HepG2 (cell line): ENCODE data around the gene PDLIM5. TPM values are rescaled to one million over a fixed set of nuclear protein-coding genes. Genes with fewer than 3 reads are reported as not detected.

Experiments used
- ATAC-seq: fragments of 200-7000 bp; cut with Tn5 transposase; 3 replicates; pipeline ENCODE4 v1.9.1; 2020; ENCODE audit warnings: mild to moderate bottlenecking, moderate library complexity
- BruUV-seq: library from RNA; stranded (reverse); fragments of 400-500 nt; replicated peaks from 2 replicates; lab custom pipeline; 2021; lab: Mats Ljungman, UMichigan
- CTCF ChIA-PET: fragments of 300-600 bp; formaldehyde crosslinking; extraction: SDS; loops from one replicate; lab custom pipeline; 2021; ENCODE audit warnings: low total read pairs, inconsistent platforms, low intra/inter-chr PET ratio; lab: Yijun Ruan, JAX
- POLR2A ChIA-PET: fragments of 350-600 bp; sonication (Branson Sonifier 250); formaldehyde crosslinking; loops from one replicate; lab custom pipeline; 2020; ENCODE audit warnings: antibody characterized with exemption, inconsistent platforms; lab: Yijun Ruan, JAX
- DNase-seq: peaks from one replicate; pipeline ENCODE4 v3.0.0-alpha.2; 2015; ENCODE audit warnings: low spot score
- FAIRE-seq: peaks from 3 replicates; lab custom pipeline; 2011; peaks lifted over from hg19 to GRCh38; lab: Jason Lieb, UNC
- H2AFZ ChIP-seq: one replicate; pipeline ENCODE4 v1.6.1; 2011; ENCODE audit warnings: low read length, inconsistent platforms
- H3K27ac ChIP-seq: fragments of 300-600 bp; 3 replicates; pipeline ENCODE4 v1.8.0; 2011; ENCODE audit warnings: mixed run types, mild to moderate bottlenecking, mixed read lengths, low read length, inconsistent platforms; ENCODE audit not compliant: insufficient read depth; ENCODE audit errors: extremely low read length
- H3K27me3 ChIP-seq, 2 experiments: fragments of 200-600 bp in 1 of 2; 2 replicates in 1 of 2; 3 replicates in 1 of 2; pipeline versions ENCODE4 v1.6.0 to v1.8.0; 2011; ENCODE audit warnings: low read length in 2 of 2, mild to moderate bottlenecking in 2 of 2, moderate library complexity in 2 of 2, inconsistent platforms in 1 of 2; ENCODE audit not compliant: insufficient read depth in 2 of 2, control insufficient read depth in 1 of 2
- H3K36me3 ChIP-seq, 2 experiments: fragments of 200-600 bp in 1 of 2; replicated peaks in 1 of 2; 2 replicates in 1 of 2; 3 replicates in 1 of 2; pipeline versions ENCODE4 v1.5.1 to v1.8.0; 2011; ENCODE audit warnings: low read length in 2 of 2, inconsistent platforms in 1 of 2; ENCODE audit not compliant: insufficient read depth in 2 of 2, control insufficient read depth in 1 of 2
- H3K4me1 ChIP-seq: 2 replicates; pipeline ENCODE4 v1.5.1; 2012; ENCODE audit warnings: low read length, inconsistent platforms; ENCODE audit not compliant: insufficient read depth
- H3K4me2 ChIP-seq: 2 replicates; pipeline ENCODE4 v1.6.0; 2011; ENCODE audit warnings: low read depth, low read length, inconsistent platforms
- H3K4me3 ChIP-seq, 3 experiments: fragments of 200-600 bp in 1 of 3; sonication (generic), shearing (Covaris generic) in 1 of 3; replicated peaks in 1 of 3; 2 replicates each; pipeline ENCODE4 v1.5.1; 2011 to 2016; ENCODE audit warnings: low read length in 3 of 3, inconsistent platforms in 2 of 3, low read depth in 2 of 3, mild to moderate bottlenecking in 2 of 3, control low read depth in 1 of 3, mixed read lengths in 1 of 3; ENCODE audit not compliant: insufficient read depth in 1 of 3
- H3K79me2 ChIP-seq: one replicate; pipeline ENCODE4 v1.6.1; 2011; ENCODE audit warnings: low read length, inconsistent platforms; ENCODE audit not compliant: insufficient read depth
- H3K9ac ChIP-seq: 2 replicates; pipeline ENCODE4 v1.6.0; 2011; ENCODE audit warnings: mild to moderate bottlenecking, low read depth, low read length, inconsistent platforms; ENCODE audit not compliant: insufficient read depth
- H3K9me3 ChIP-seq: 2 replicates; pipeline ENCODE4 v1.5.1; 2012; ENCODE audit warnings: mild to moderate bottlenecking, low read length
- H4K20me1 ChIP-seq: 2 replicates; pipeline ENCODE4 v1.6.0; 2011; ENCODE audit warnings: inconsistent platforms, mild to moderate bottlenecking, low read length, moderate library complexity; ENCODE audit not compliant: insufficient read depth
- CREBL2 ChIP-seq: sonication (generic); formaldehyde crosslinking; IDR thresholded peaks from 2 replicates; pipeline ENCODE4 v1.8.1; 2023; ENCODE audit warnings: missing genetic modification reagents, mild to moderate bottlenecking, borderline replicate concordance
- HNF4A ChIP-seq: sonication (generic); formaldehyde crosslinking; IDR thresholded peaks from 2 replicates; pipeline ENCODE4 v1.4.0; 2020; ENCODE audit warnings: missing genetic modification reagents
- ZNF354B ChIP-seq: sonication (generic); formaldehyde crosslinking; IDR thresholded peaks from 2 replicates; pipeline ENCODE4 v1.8.0; 2022; ENCODE audit warnings: mild to moderate bottlenecking, missing genetic modification reagents
- ZNF607 ChIP-seq: sonication (generic); formaldehyde crosslinking; IDR thresholded peaks from 2 replicates; pipeline ENCODE4 v1.5.1; 2020; ENCODE audit warnings: missing genetic modification reagents, mild to moderate bottlenecking, borderline replicate concordance
- WGBS: methylation state at CpG from one replicate; pipeline ENCODE4 v1.1.6; 2017; ENCODE audit warnings: low lambda C conversion rate; 5-methylcytosine and 5-hydroxymethylcytosine counted together
- in situ Hi-C: cut with HindIII; loops from 2 replicates; pipeline ENCODE4 v1.10.0; 2017; ENCODE audit warnings: low pct_unique_long_range_greater_than_20kb; ENCODE audit not compliant: extremely low pct_ligation_motif_present
- intact Hi-C: fragments of 100-400 bp; cut with micrococcal nuclease; formaldehyde crosslinking; loops from one replicate; pipeline ENCODE4 v1.10.0; 2022; ENCODE audit not compliant: unreplicated experiment
- polyA plus RNA-seq, 8 experiments: library from polyadenylated mRNA; depleted of rRNA in 3 of 8; stranded (reverse) in 7 of 8; unstranded in 1 of 8; fragments of >200 nt; fragmentation: Illumina TruSeq in 4 of 8; extraction: Trizol in 4 of 8; gene quantifications; 2 replicates each; pipeline versions ENCODE4 v1.2.1 to v1.2.3, GENCODE V29; 2011 to 2016; ENCODE audit warnings: low read depth in 4 of 8, missing spikeins in 1 of 8, mixed read lengths in 1 of 8; ENCODE audit not compliant: insufficient read depth in 1 of 8
- total RNA-seq, 5 experiments: library from RNA; depleted of rRNA; stranded (reverse); fragments of >200 nt; fragmentation: Illumina TruSeq; extraction: Trizol; gene quantifications; 2 replicates each; pipeline ENCODE4 v1.2.3, GENCODE V29; 2016; ENCODE audit warnings: low read depth in 1 of 5
- TF ChIP-seq, protein P1 (sequence below): fragments of 450-650 bp; IDR thresholded peaks from 2 replicates; pipeline ENCODE4 v1.6.1; 2017; ENCODE audit warnings: mild to moderate bottlenecking
- TF ChIP-seq, protein P2 (sequence below): sonication (generic); formaldehyde crosslinking; IDR thresholded peaks from 2 replicates; pipeline ENCODE4 v1.4.0; 2020; ENCODE audit warnings: missing genetic modification reagents, borderline replicate concordance

Gene PDLIM5
- total and polyA plus RNA-seq, 2 of the 13 experiments (the other 11 are each of a cell fraction or from before 2014, with no cell fraction given): 52.8 to 119 TPM

DNA sequence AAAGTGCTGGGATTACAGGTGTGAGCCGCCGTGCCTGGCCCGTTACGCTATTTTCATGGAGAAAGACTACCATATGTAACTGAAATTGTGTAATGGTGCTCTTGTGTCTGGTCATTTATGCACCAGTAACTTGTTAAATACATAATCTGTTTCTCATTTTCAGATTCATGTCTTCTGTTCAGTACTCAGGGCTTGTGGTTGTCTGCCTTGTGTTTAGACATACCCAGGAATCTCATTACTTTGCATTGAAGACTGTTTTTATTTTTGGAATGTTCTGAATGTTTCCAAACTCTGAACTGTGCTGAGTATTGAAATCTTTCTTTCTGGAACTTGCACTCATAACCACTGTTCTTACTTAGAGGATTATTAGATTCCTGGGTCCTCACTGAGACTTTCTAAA, 52.8 kb downstream of the PDLIM5 start:
- in situ Hi-C loops (no loop called here), intact Hi-C loops (no loop called here)
- Histone ChIP-seq H3K4me3 (no peak overlapping the region), H3K36me3 (no peaks in the 10 kb centered on the region; a peak in 1 of 5 replicates), H3K27me3 (no peaks in the 10 kb centered on the region), H3K4me1 (peaks cover 28% of the 10 kb centered on the region), H3K27ac (no peak overlapping the region), H3K9me3 (no peaks in the 10 kb centered on the region), H4K20me1 (0 out of 2 replicates have a peak, but pooled peaks cover 6% of the 10 kb centered on the region), H3K4me2 (no peak overlapping the region), H3K79me2 (peaks cover 8% of the 10 kb centered on the region), H3K9ac (no peak overlapping the region), H2AFZ (no peak overlapping the region)
- POLR2A ChIA-PET: no interaction called here
- DNase-seq (no peak), ATAC-seq (no peak), FAIRE-seq (no peak)
- TF ChIP-seq ZNF607 (CRISPR knock-in tag): no peak
- TF ChIP-seq, protein P1, sequence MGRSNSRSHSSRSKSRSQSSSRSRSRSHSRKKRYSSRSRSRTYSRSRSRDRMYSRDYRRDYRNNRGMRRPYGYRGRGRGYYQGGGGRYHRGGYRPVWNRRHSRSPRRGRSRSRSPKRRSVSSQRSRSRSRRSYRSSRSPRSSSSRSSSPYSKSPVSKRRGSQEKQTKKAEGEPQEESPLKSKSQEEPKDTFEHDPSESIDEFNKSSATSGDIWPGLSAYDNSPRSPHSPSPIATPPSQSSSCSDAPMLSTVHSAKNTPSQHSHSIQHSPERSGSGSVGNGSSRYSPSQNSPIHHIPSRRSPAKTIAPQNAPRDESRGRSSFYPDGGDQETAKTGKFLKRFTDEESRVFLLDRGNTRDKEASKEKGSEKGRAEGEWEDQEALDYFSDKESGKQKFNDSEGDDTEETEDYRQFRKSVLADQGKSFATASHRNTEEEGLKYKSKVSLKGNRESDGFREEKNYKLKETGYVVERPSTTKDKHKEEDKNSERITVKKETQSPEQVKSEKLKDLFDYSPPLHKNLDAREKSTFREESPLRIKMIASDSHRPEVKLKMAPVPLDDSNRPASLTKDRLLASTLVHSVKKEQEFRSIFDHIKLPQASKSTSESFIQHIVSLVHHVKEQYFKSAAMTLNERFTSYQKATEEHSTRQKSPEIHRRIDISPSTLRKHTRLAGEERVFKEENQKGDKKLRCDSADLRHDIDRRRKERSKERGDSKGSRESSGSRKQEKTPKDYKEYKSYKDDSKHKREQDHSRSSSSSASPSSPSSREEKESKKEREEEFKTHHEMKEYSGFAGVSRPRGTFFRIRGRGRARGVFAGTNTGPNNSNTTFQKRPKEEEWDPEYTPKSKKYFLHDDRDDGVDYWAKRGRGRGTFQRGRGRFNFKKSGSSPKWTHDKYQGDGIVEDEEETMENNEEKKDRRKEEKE: no peak
- no peak for TF ChIP-seq ZNF354B (CRISPR knock-in tag)
- TF ChIP-seq CREBL2 (CRISPR knock-in tag): no peak
- CTCF ChIA-PET: no interaction called here
- no TSS peak for BruUV-seq
- WGBS: 98% methylated on average over 4 of the region's 4 CpGs

DNA sequence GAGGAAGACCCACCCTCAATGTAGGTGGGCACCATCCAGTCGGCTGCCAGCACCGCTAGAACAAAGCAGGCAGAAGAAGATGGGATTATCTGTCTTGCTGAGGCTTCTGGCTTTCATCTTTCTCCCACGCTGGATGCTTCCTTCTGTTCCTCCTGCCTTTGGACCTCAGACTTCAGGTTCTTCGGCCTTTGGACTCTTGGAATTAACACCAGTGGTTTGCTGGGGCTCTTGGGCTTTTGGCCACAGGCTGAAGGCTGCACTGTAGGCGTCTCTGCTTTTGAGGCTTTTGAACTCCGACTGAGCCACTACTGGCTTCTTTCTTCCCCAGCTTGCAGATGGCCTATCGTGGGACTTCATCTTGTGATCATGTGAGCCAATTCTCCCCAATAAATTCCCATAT, 55.1 kb downstream of the PDLIM5 start:
- 0 out of 2 replicates have a peak, but pooled peaks cover 6% of the 10 kb centered on the region for H4K20me1 ChIP-seq
- H3K4me2 ChIP-seq: no peak overlapping the region
- H3K4me3 ChIP-seq: no peak overlapping the region
- no peaks in the 10 kb centered on the region for H3K27me3 ChIP-seq
- DNase-seq: no peak
- CTCF ChIA-PET: no interaction called here
- TF ChIP-seq HNF4A (CRISPR knock-in tag): peak; percentile 49
- TF ChIP-seq, protein P2, sequence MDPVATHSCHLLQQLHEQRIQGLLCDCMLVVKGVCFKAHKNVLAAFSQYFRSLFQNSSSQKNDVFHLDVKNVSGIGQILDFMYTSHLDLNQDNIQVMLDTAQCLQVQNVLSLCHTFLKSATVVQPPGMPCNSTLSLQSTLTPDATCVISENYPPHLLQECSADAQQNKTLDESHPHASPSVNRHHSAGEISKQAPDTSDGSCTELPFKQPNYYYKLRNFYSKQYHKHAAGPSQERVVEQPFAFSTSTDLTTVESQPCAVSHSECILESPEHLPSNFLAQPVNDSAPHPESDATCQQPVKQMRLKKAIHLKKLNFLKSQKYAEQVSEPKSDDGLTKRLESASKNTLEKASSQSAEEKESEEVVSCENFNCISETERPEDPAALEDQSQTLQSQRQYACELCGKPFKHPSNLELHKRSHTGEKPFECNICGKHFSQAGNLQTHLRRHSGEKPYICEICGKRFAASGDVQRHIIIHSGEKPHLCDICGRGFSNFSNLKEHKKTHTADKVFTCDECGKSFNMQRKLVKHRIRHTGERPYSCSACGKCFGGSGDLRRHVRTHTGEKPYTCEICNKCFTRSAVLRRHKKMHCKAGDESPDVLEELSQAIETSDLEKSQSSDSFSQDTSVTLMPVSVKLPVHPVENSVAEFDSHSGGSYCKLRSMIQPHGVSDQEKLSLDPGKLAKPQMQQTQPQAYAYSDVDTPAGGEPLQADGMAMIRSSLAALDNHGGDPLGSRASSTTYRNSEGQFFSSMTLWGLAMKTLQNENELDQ (CRISPR knock-in tag): no peak
- TF ChIP-seq, all 625 proteins: peak for 1
- Histone ChIP-seq H3K79me2 (peaks cover 19% of the 10 kb centered on the region), H2AFZ (no peak overlapping the region), H3K27ac (no peak overlapping the region), H3K9ac (no peak overlapping the region), H3K4me1 (peaks cover 38% of the 10 kb centered on the region), H3K36me3 (no peaks in the 10 kb centered on the region; a peak in 1 of 5 replicates), H3K9me3 (no peaks in the 10 kb centered on the region)
- intact Hi-C loops: loop anchor here (5.0 kb wide), 1 partner anchor 55 kb away; the partner anchor contains the start of gene PDLIM5
- BruUV-seq: no TSS peak
- FAIRE-seq: no peak
- no peak for ATAC-seq
- POLR2A ChIA-PET: no interaction called here
- in situ Hi-C loops: no loop called here
- 91% methylated on average over 7 of the region's 7 CpGs for WGBS
